Body of pancreas (tissue), 4 donors: ENCODE results near the gene RPAP2. TPM values are rescaled to one million over a fixed set of nuclear protein-coding genes. Genes with fewer than 3 reads are reported as not detected.
"Not testable (repeated sequence)": the region's sequence is repeated elsewhere in the genome, so short reads cannot be mapped to it uniquely, and the experiment has no call there.

ENCODE experiments used
- ATAC-seq: fragments of 150-250 bp; one replicate; pipeline ENCODE4 v1.9.1; 2016
- DNase-seq, 4 donors: peaks; one replicate each; pipeline ENCODE4 v3.0.0-alpha.2; 2019
- H3K27ac ChIP-seq, 4 donors: fragments of 200-600 bp; sonication (generic); 1 replicate in 3 of 4; 2 replicates in 1 of 4; pipeline versions ENCODE4 v1.5.1 to v1.6.1; 2016 to 2019; ENCODE audit warnings: mild to moderate bottlenecking in 1 of 4, mixed read lengths in 1 of 4, moderate library complexity in 1 of 4
- H3K27me3 ChIP-seq, 2 donors: fragments of 200-600 bp; sonication (generic); one replicate each; pipeline ENCODE4 v1.6.0; 2016; ENCODE audit warnings: mild to moderate bottlenecking in 1 of 2
- H3K36me3 ChIP-seq, 2 donors: fragments of 200-600 bp; sonication (generic); replicated peaks in 1 of 2; 2 replicates each; pipeline ENCODE4 v1.5.1; 2016; ENCODE audit warnings: low read depth in 2 of 2; ENCODE audit not compliant: insufficient read depth in 1 of 2
- H3K4me1 ChIP-seq: fragments of 200-600 bp; sonication (generic); one replicate; pipeline ENCODE4 v1.6.0; 2016
- H3K4me3 ChIP-seq, 2 donors: fragments of 200-600 bp; sonication (generic); 1 replicate in 1 of 2; 2 replicates in 1 of 2; pipeline ENCODE4 v1.5.1; 2016 to 2019
- H3K9me3 ChIP-seq, 3 donors: fragments of 200-600 bp; sonication (generic); 1 replicate in 2 of 3; 2 replicates in 1 of 3; pipeline ENCODE4 v1.5.1; 2016
- CTCF ChIP-seq, 7 experiments: fragments of 450-650 bp in 4 of 7; fragments of 200-600 bp in 3 of 7; sonication (generic) in 3 of 7; IDR thresholded peaks; one replicate each; pipeline ENCODE4 v1.5.1; 2016 to 2019; ENCODE audit warnings: antibody characterized with exemption in 7 of 7
- POLR2A ChIP-seq, 3 donors: fragments of 450-650 bp; IDR thresholded peaks; one replicate each; pipeline ENCODE4 v1.6.1; 2016; ENCODE audit warnings: antibody characterized with exemption in 3 of 3, mild to moderate bottlenecking in 2 of 3
- WGBS, 2 donors: methylation state at CpG; one replicate each; pipeline ENCODE4 v1.1.5; 2017; 5-methylcytosine and 5-hydroxymethylcytosine counted together
- intact Hi-C: fragments of 100-400 bp; cut with DNase I; formaldehyde crosslinking; loops from one replicate; pipeline ENCODE4 v1.15.1; 2023
- total RNA-seq, 2 donors: library from RNA; depleted of rRNA; stranded (reverse); fragments of >200 nt; gene quantifications; one replicate each; pipeline ENCODE4 v1.1.0, GENCODE V29; 2016

The RPAP2 gene
- total RNA-seq, 2 donors from 2014 or later, result 3.9 to 4.9 TPM

GRCh38 chr1:92346866-92347640, 48.2 kb downstream of the RPAP2 start:
- intact Hi-C loops, result no loop called here
- no peaks in the 10 kb centered on the region for H3K4me1 ChIP-seq
- H3K9me3 ChIP-seq, result no peaks in the 10 kb centered on the region
- no peak overlapping the region for H3K27ac ChIP-seq
- ATAC-seq (no peak), DNase-seq (no peak)
- H3K4me3 ChIP-seq, result no peak overlapping the region
- no peaks in the 10 kb centered on the region for H3K27me3 ChIP-seq
- WGBS, 2 donors, result 67 to 76% methylated on average over 1 of the region's 1 CpG
- TF ChIP-seq POLR2A (IDR thresholded peaks at IDR 0.05) (no peak), CTCF (IDR thresholded peaks at IDR 0.05) (no peak)
- peaks cover 4 to 5% of the 10 kb centered on the region in 2 donors for H3K36me3 ChIP-seq

GRCh38 chr1:92352856-92353255, 54.0 kb downstream of the RPAP2 start:
- H3K9me3 ChIP-seq, result no peaks in the 10 kb centered on the region
- H3K4me1 ChIP-seq, result no peaks in the 10 kb centered on the region
- intact Hi-C loops, result no loop called here
- H3K36me3 ChIP-seq, result peaks cover 0 to 1% of the 10 kb centered on the region in 2 donors
- H3K4me3 ChIP-seq, result no peak overlapping the region
- no peak overlapping the region for H3K27ac ChIP-seq
- no peak for ATAC-seq
- no peak for DNase-seq
- no peaks in the 10 kb centered on the region for H3K27me3 ChIP-seq
- WGBS, 2 donors, result 92 to 96% methylated on average over 1 of the region's 1 CpG
- no peak for TF ChIP-seq POLR2A (IDR thresholded peaks at IDR 0.05)
- TF ChIP-seq CTCF (IDR thresholded peaks at IDR 0.05), result no peak

GRCh38 chr1:92354259-92354658, 55.4 kb downstream of the RPAP2 start:
- no peaks in the 10 kb centered on the region for H3K9me3 ChIP-seq
- H3K36me3 ChIP-seq, result peaks cover 0 to 8% of the 10 kb centered on the region in 2 donors
- H3K27ac ChIP-seq, result no peak overlapping the region
- ATAC-seq (no peak), DNase-seq (no peak)
- TF ChIP-seq POLR2A (IDR thresholded peaks at IDR 0.05) (no peak), CTCF (IDR thresholded peaks at IDR 0.05) (no peak)
- no peaks in the 10 kb centered on the region for H3K27me3 ChIP-seq
- H3K4me3 ChIP-seq, result no peak overlapping the region
- intact Hi-C loops, result no loop called here
- no peaks in the 10 kb centered on the region for H3K4me1 ChIP-seq

GRCh38 chr1:92356956-92357355, 58.1 kb downstream of the RPAP2 start:
- Histone ChIP-seq H3K4me3 (no peak overlapping the region), H3K9me3 (no peaks in the 10 kb centered on the region), H3K27ac (no peak overlapping the region), H3K27me3 (no peaks in the 10 kb centered on the region), H3K36me3 (peaks cover 0 to 8% of the 10 kb centered on the region in 2 donors), H3K4me1 (no peaks in the 10 kb centered on the region)
- TF ChIP-seq CTCF (IDR thresholded peaks at IDR 0.05) (no peak), POLR2A (IDR thresholded peaks at IDR 0.05) (no peak)
- ATAC-seq (no peak), DNase-seq (no peak)
- intact Hi-C loops, result no loop called here

- H3K4me3 ChIP-seq, ATAC-seq, H3K27ac ChIP-seq, H3K36me3 ChIP-seq, H3K4me1 ChIP-seq, intact Hi-C loops, H3K9me3 ChIP-seq, DNase-seq, H3K27me3 ChIP-seq: not testable (repeated sequence)
- 98% methylated on average over 10 of the region's 10 CpGs for WGBS, 2 donors
These were observed 60.5 kb downstream of the RPAP2 start for GRCh38 chr1:92359382-92359781.
